SK-N-SH (cell line): ENCODE results near the gene TMEM88. TPM values are rescaled to one million over a fixed set of nuclear protein-coding genes. Genes with fewer than 3 reads are reported as not detected.

Source experiments
- CTCF ChIA-PET: fragments of 300-600, 350-600 bp; formaldehyde crosslinking; extraction: SDS; loops from one replicate; lab custom pipeline; 2021; lab: Yijun Ruan, JAX
- POLR2A ChIA-PET: fragments of 350-600 bp; sonication (Branson Sonifier 250); formaldehyde crosslinking; extraction: SDS; loops from one replicate; lab custom pipeline; 2020; ENCODE audit warnings: antibody characterized with exemption, inconsistent platforms; lab: Yijun Ruan, JAX
- DNase-seq: peaks from one replicate; pipeline ENCODE4 v3.0.0; 2012
- H2AFZ ChIP-seq: fragments of 200-600 bp; sonication (generic); 2 replicates; pipeline ENCODE4 v1.8.1; 2016; ENCODE audit warnings: antibody characterized with exemption, mild to moderate bottlenecking, low read depth
- H3F3A ChIP-seq: fragments of 200-600 bp; sonication (generic); replicated peaks from 2 replicates; pipeline ENCODE3; 2016; ENCODE audit warnings: antibody characterized with exemption, mild to moderate bottlenecking; ENCODE audit not compliant: insufficient read depth
- H3K27ac ChIP-seq, 2 experiments: fragments of 200-500 bp in 1 of 2; fragments of 200-600 bp in 1 of 2; sonication (Bioruptor generic) in 1 of 2; sonication (generic), shearing (Covaris generic) in 1 of 2; 2 replicates each; pipeline versions ENCODE4 v1.5.1 to v1.6.1; 2014 to 2016; ENCODE audit warnings: low read depth in 2 of 2, inconsistent platforms in 1 of 2, low read length in 1 of 2, mild to moderate bottlenecking in 1 of 2, mixed read lengths in 1 of 2
- H3K27me3 ChIP-seq: fragments of 200-600 bp; sonication (generic), shearing (Covaris generic); 2 replicates; pipeline ENCODE4 v1.6.1; 2016; ENCODE audit warnings: mixed run types; ENCODE audit not compliant: insufficient read depth
- H3K36me3 ChIP-seq, 2 experiments: fragments of 200-500 bp in 1 of 2; fragments of 200-600 bp in 1 of 2; sonication (Bioruptor generic) in 1 of 2; sonication (generic) in 1 of 2; replicated peaks in 1 of 2; 2 replicates each; pipeline versions ENCODE3 to v1.5.1; 2014 to 2016; ENCODE audit warnings: low read length in 1 of 2, mild to moderate bottlenecking in 1 of 2; ENCODE audit not compliant: insufficient read depth in 2 of 2, control insufficient read depth in 1 of 2
- H3K4me1 ChIP-seq, 2 experiments: fragments of 200-500 bp in 1 of 2; fragments of 200-600 bp in 1 of 2; sonication (Bioruptor generic) in 1 of 2; sonication (generic), shearing (Covaris generic) in 1 of 2; 2 replicates each; pipeline versions ENCODE4 v1.5.1 to v1.6.1; 2014 to 2016; ENCODE audit warnings: low read depth in 1 of 2, low read length in 1 of 2, mixed run types in 1 of 2; ENCODE audit not compliant: insufficient read depth in 2 of 2, control insufficient read depth in 1 of 2
- H3K4me2 ChIP-seq: fragments of 200-600 bp; sonication (generic), shearing (Covaris generic); 2 replicates; pipeline ENCODE4 v1.6.1; 2017; ENCODE audit warnings: mixed run types
- H3K4me3 ChIP-seq, 2 experiments: fragments of 200-500 bp in 1 of 2; fragments of 200-600 bp in 1 of 2; sonication (Bioruptor generic) in 1 of 2; sonication (generic), shearing (Covaris generic) in 1 of 2; 2 replicates each; pipeline versions ENCODE4 v1.5.1 to v1.8.1; 2014 to 2016; ENCODE audit warnings: low read depth in 2 of 2, inconsistent platforms in 1 of 2, low read length in 1 of 2, mild to moderate bottlenecking in 1 of 2, mixed read lengths in 1 of 2, moderate library complexity in 1 of 2
- H3K79me2 ChIP-seq: fragments of 200-600 bp; sonication (generic); 2 replicates; pipeline ENCODE4 v1.8.1; 2017; ENCODE audit warnings: mild to moderate bottlenecking; ENCODE audit not compliant: insufficient read depth
- H3K9ac ChIP-seq: fragments of 200-600 bp; sonication (generic); 2 replicates; pipeline ENCODE4 v1.6.1; 2017; ENCODE audit warnings: mixed run types
- H3K9me2 ChIP-seq: fragments of 200-600 bp; sonication (generic); 2 replicates; pipeline ENCODE4 v1.6.1; 2017; ENCODE audit warnings: mixed run types
- H3K9me3 ChIP-seq: fragments of 200-600 bp; sonication (generic); 2 replicates; pipeline ENCODE4 v1.6.1; 2017; ENCODE audit warnings: mixed run types, mild to moderate bottlenecking, moderate library complexity
- H4K20me1 ChIP-seq: fragments of 200-600 bp; sonication (generic); 2 replicates; pipeline ENCODE4 v1.6.1; 2017; ENCODE audit warnings: mild to moderate bottlenecking, mixed run types; ENCODE audit not compliant: insufficient read depth
- CHD2 ChIP-seq: fragments of 150-350 bp; IDR thresholded peaks from 2 replicates; pipeline ENCODE4 v1.6.1; 2018; ENCODE audit warnings: low read length; ENCODE audit not compliant: partially characterized antibody
- ELF1 ChIP-seq: IDR thresholded peaks from 2 replicates; pipeline ENCODE4 v1.4.0; 2012
- EP300 ChIP-seq, 2 experiments: IDR thresholded peaks; 2 replicates each; pipeline versions ENCODE4 v1.4.0 to v1.6.1; 2012; ENCODE audit warnings: borderline replicate concordance in 1 of 2, low read depth in 1 of 2, low read length in 1 of 2
- EZH2phosphoT487 ChIP-seq: fragments of 200-600 bp; sonication (generic); IDR thresholded peaks from 2 replicates; pipeline ENCODE4 v1.6.1; 2017; ENCODE audit warnings: low read depth, mixed run types, mild to moderate bottlenecking, antibody characterized with exemption, moderate library complexity, borderline replicate concordance
- FOSL2 ChIP-seq: IDR thresholded peaks from 2 replicates; pipeline ENCODE4 v1.4.0; 2012; ENCODE audit warnings: low read depth, mild to moderate bottlenecking, moderate library complexity, borderline replicate concordance
- FOXM1 ChIP-seq: IDR thresholded peaks from 2 replicates; pipeline ENCODE4 v1.4.0; 2012; ENCODE audit warnings: low read depth, mild to moderate bottlenecking
- GATA2 ChIP-seq: sonication (generic); formaldehyde crosslinking; IDR thresholded peaks from 2 replicates; pipeline ENCODE4 v1.5.0; 2020; ENCODE audit warnings: mild to moderate bottlenecking, missing genetic modification reagents
- JUND ChIP-seq: IDR thresholded peaks from 2 replicates; pipeline ENCODE4 v1.4.0; 2012
- MEF2A ChIP-seq: IDR thresholded peaks from 2 replicates; pipeline ENCODE4 v1.4.0; 2012; ENCODE audit warnings: low read depth, borderline replicate concordance
- MXI1 ChIP-seq: IDR thresholded peaks from 2 replicates; pipeline ENCODE4 v1.6.1; 2012; ENCODE audit warnings: mild to moderate bottlenecking, low read depth, low read length, improper control_type of control experiment
- NFIC ChIP-seq: IDR thresholded peaks from 2 replicates; pipeline ENCODE4 v1.4.0; 2012; ENCODE audit warnings: borderline replicate concordance
- PBX3 ChIP-seq: IDR thresholded peaks from 2 replicates; pipeline ENCODE4; 2012
- POLR2AphosphoS5 ChIP-seq: IDR thresholded peaks from 2 replicates; pipeline ENCODE4 v1.6.1; 2012; ENCODE audit warnings: low read depth, low read length
- RCOR1 ChIP-seq: fragments of 150-350 bp; IDR thresholded peaks from 2 replicates; pipeline ENCODE4 v1.6.1; 2017; ENCODE audit warnings: antibody characterized with exemption, low read length
- REST ChIP-seq: IDR thresholded peaks from 2 replicates; pipeline ENCODE4 v1.6.1; 2012; ENCODE audit warnings: mild to moderate bottlenecking, low read depth, low read length, moderate library complexity
- RXRA ChIP-seq: IDR thresholded peaks from 2 replicates; pipeline ENCODE4 v1.4.0; 2012; ENCODE audit warnings: low read depth, mild to moderate bottlenecking, borderline replicate concordance
- SIN3A ChIP-seq: IDR thresholded peaks from 2 replicates; pipeline ENCODE4 v1.6.1; 2012; ENCODE audit warnings: low read depth, mild to moderate bottlenecking, low read length, moderate library complexity, borderline replicate concordance
- SMC3 ChIP-seq: IDR thresholded peaks from 2 replicates; pipeline ENCODE4 v1.6.1; 2012; ENCODE audit warnings: low read depth, low read length, improper control_type of control experiment
- TEAD4 ChIP-seq: IDR thresholded peaks from 2 replicates; pipeline ENCODE4 v1.4.0; 2012; ENCODE audit warnings: mild to moderate bottlenecking, borderline replicate concordance; ENCODE audit not compliant: insufficient read depth
- USF2 ChIP-seq: fragments of 150-350 bp; IDR thresholded peaks from 2 replicates; pipeline ENCODE4 v1.6.1; 2017; ENCODE audit warnings: antibody characterized with exemption, low read length, low read depth, borderline replicate concordance
- WGBS: methylation state at CpG from one replicate; pipeline ENCODE4 v1.1.6; 2017; ENCODE audit warnings: low lambda C conversion rate; 5-methylcytosine and 5-hydroxymethylcytosine counted together
- polyA plus RNA-seq, 3 experiments: library from polyadenylated mRNA; depleted of rRNA; stranded (reverse); fragments of >200 nt; gene quantifications; 2 replicates each; pipeline ENCODE4 v1.2.3, GENCODE V29; 2012

TMEM88 gene
- polyA plus RNA-seq, 1 of the 3 experiments (the other 2 are of a cell fraction), result 1.2 TPM

GRCh38 chr17:7864995-7865650 is 10.3 kb downstream of the TMEM88 start:
- Histone ChIP-seq H3K9ac (no peak overlapping the region), H3K36me3 (peaks cover 13 to 23% of the 10 kb centered on the region in 2 experiments), H3K4me3 (no peak overlapping the region), H2AFZ (no peak overlapping the region), H3K27me3 (no peaks in the 10 kb centered on the region), H3K9me2 (no peaks in the 10 kb centered on the region), H3K4me1 (peaks cover 0 to 3% of the 10 kb centered on the region in 2 experiments; a peak in 2 of 4 replicates), H4K20me1 (no peaks in the 10 kb centered on the region), H3K79me2 (no peaks in the 10 kb centered on the region; the same call in 1 of the 2 replicates), H3K4me2 (no peak overlapping the region), H3K9me3 (no peaks in the 10 kb centered on the region), H3K27ac (no peak overlapping the region)
- no peak for DNase-seq
- CTCF ChIA-PET, result interaction anchor here (1.0 to 9.9 kb wide), 14 partner anchors 9 to 208 kb away, joined by 3 to 143 read pairs (median 6); no protein-coding TSS in a partner anchor
- POLR2A ChIA-PET, result no interaction called here
- TF ChIP-seq RXRA (no peak), SMC3 (no peak), CHD2 (no peak), USF2 (no peak), FOXM1 (no peak), JUND (no peak)
- TF ChIP-seq, all 33 proteins: peak for 0
- H3F3A ChIP-seq, result peaks cover 3% of the 10 kb centered on the region
- WGBS, result 91% methylated on average over 5 of the region's 5 CpGs

- ChIA-PET POLR2A (interaction anchor here (0.6 kb wide), 1 partner anchor 142 kb away, joined by 4 read pairs; no protein-coding TSS in a partner anchor), CTCF (interaction anchor here (1.3 to 9.9 kb wide), 4 partner anchors 22 to 122 kb away, joined by 3 to 143 read pairs (median 12); partner anchors contain the start of gene CHD3)
- no peak overlapping the region for H3K27ac ChIP-seq
- no peak overlapping the region for H2AFZ ChIP-seq
- H4K20me1 ChIP-seq, result no peaks in the 10 kb centered on the region
- H3K36me3 ChIP-seq, result peaks cover 11 to 20% of the 10 kb centered on the region in 2 experiments
- DNase-seq, result no peak
- H3K9me2 ChIP-seq, result no peaks in the 10 kb centered on the region
- H3F3A ChIP-seq, result peaks cover 6% of the 10 kb centered on the region
- H3K79me2 ChIP-seq, result no peaks in the 10 kb centered on the region; the same call in 1 of the 2 replicates
- no peak overlapping the region for H3K4me3 ChIP-seq
- 91% methylated on average over 5 of the region's 5 CpGs for WGBS
- no peaks in the 10 kb centered on the region for H3K27me3 ChIP-seq
- H3K4me1 ChIP-seq, result peaks cover 0 to 3% of the 10 kb centered on the region in 2 experiments; a peak in 2 of 4 replicates
- H3K9ac ChIP-seq, result no peak overlapping the region
- H3K4me2 ChIP-seq, result no peak overlapping the region
- no peaks in the 10 kb centered on the region for H3K9me3 ChIP-seq
- TF ChIP-seq PBX3 (no peak), RXRA (no peak), GATA2 (CRISPR knock-in tag) (no peak), MEF2A (no peak), CHD2 (no peak), EP300 (IDR thresholded peaks at IDR 0.05; ENCODE audit: borderline replicate concordance in 1 of 2, low read depth in 1 of 2, low read length in 1 of 2) (no peak), POLR2AphosphoS5 (no peak), ELF1 (no peak), REST (no peak), SIN3A (no peak), USF2 (no peak), TEAD4 (no peak), RCOR1 (no peak), FOSL2 (no peak), EZH2phosphoT487 (no peak), MXI1 (no peak), NFIC (no peak), SMC3 (no peak)
These were observed 13.0 kb downstream of the TMEM88 start for GRCh38 chr17:7867881-7868329.
